ENCODE measurements around the gene ZNF142.
"Not testable (repeated sequence)": the region's sequence is repeated elsewhere in the genome, so short reads cannot be mapped to it uniquely, and the experiment has no call there.

ZNF142 gene, protein sequence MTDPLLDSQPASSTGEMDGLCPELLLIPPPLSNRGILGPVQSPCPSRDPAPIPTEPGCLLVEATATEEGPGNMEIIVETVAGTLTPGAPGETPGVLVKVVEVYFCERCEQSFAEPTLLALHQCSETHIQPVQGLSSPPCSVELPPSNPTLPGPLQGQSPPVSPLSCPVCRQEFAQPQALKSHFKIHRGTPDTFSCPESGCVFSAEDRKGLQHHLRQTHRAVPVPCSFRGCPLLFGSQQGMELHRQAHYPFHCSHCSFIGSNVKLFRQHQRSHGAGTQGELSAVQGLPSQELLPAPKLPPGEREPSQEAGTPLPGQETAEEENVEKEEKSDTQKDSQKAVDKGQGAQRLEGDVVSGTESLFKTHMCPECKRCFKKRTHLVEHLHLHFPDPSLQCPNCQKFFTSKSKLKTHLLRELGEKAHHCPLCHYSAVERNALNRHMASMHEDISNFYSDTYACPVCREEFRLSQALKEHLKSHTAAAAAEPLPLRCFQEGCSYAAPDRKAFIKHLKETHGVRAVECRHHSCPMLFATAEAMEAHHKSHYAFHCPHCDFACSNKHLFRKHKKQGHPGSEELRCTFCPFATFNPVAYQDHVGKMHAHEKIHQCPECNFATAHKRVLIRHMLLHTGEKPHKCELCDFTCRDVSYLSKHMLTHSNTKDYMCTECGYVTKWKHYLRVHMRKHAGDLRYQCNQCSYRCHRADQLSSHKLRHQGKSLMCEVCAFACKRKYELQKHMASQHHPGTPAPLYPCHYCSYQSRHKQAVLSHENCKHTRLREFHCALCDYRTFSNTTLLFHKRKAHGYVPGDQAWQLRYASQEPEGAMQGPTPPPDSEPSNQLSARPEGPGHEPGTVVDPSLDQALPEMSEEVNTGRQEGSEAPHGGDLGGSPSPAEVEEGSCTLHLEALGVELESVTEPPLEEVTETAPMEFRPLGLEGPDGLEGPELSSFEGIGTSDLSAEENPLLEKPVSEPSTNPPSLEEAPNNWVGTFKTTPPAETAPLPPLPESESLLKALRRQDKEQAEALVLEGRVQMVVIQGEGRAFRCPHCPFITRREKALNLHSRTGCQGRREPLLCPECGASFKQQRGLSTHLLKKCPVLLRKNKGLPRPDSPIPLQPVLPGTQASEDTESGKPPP (N-terminal part only)

DNA sequence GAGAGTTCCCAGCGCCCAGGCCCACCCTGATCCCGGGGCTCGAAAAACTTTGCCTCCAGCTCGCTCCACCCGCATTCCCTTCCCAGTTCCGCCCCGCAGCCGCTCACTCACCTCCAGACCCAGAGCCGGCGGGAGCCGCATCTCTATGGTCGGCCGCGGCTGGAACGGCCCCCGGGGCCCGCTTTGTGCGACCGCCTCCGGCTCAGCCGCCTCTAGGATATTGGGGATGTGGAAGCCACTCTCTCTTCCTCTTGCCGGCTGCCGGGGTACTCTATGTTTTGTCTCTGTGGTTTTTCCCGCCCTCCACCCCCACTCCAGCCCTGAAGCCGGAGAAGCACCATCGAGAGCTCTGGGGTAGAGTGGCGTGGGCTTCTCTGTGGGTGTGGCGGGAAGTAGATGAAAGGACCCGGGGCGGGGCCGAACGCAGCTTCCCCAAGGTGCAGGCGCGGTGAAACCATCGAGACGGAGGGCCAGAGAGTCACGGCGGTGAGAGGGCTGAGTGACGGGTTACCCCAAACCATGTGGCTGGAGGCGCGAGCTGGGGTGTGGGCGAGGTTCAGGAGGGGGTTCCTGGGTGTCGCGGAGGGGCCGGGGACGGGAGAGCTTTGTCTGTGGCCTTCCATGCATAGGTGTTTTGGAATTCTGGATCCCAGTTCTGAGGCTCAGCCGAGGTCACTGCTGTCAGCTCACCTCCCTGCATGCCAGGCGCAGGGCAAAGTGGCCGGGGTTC lies at the start of gene ZNF142, which contains the start of gene BCS1L:
Gene ZNF142 (minus strand): TSS at position 366 of the 730 bp plus-strand sequence. CDS start 3,194 bp downstream, outside the sequence.
Gene BCS1L (plus strand): TSS at position 426 of the 730 bp plus-strand sequence. CDS start 1,305 bp downstream, outside the sequence.
- DNase-seq (ENCODE audit: low read depth in 2 of 2), result peak; percentile 85 to 93

DNA sequence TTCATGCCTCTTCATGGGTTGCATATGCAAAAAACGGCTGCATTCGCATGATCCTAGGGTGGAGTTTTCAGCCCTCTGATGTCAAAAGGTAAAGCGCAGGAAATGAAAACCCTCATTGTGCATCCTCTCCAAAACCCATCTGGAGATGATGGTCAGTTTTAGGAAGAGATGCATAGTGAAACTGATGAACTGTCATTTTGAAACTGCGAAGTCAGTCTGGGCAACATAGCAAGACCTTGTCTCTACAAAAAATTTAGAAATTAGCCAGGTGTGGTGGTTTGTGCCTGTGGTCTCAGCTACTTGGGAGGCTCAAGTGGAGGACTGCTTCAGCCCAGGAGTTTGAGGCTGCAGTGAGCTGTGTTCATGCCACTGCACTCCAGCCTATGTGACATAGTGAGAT lies 48.7 kb upstream of the ZNF142 start:
- no peak for DNase-seq (ENCODE audit: low read depth in 2 of 2)

DNA sequence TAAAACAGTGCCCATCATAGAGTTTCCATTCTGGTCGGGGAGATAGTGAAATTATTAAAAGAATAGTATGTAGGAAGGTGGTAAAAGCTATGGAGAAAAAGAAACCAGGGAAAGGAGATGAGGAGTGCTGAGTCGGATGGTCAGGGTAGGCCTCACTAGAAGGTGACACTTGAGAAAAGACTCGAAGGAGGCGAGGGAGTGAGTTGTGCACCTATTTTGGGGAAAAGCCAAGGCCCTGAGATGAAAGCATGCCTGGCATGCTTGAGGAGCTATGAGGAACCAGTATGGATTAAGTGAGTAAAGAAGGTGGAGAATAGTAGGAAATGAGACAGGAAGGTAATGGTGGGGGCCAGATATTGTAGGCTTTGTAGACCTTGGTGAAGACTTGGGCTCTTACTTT lies 43.9 kb upstream of the ZNF142 start:
- no peak for DNase-seq (ENCODE audit: low read depth in 2 of 2)

DNA sequence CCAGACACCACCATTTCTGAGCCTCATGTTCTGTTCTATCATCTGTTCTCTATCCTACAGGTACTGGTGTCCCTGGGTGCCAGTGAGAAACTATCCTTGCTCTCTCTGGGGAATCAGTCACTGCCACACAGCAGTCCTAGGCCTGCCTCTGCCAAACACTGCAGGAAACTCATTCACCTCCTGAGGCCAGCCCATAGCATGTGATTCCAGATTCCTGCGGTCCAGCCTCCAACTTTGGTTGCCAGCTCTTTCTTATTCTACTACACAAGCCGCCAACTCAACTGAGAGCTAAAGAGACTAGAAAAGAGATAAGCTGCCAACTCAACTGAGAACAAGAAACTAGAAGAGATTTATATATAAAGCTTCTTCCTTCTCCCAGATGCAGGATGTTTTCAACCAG lies 42.4 kb upstream of the ZNF142 start:
- no peak for DNase-seq (ENCODE audit: low read depth in 2 of 2)

DNA sequence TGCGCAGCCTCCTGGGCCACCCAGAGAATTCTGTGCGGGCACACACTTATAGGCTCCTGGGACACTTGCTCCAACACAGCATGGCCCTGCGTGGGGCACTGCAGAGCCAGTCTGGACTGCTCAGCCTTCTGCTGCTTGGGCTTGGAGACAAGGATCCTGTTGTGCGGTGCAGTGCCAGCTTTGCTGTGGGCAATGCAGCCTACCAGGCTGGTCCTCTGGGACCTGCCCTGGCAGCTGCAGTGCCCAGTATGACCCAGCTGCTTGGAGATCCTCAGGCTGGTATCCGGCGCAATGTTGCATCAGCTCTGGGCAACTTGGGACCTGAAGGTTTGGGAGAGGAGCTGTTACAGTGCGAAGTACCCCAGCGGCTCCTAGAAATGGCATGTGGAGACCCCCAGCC lies 39.5 kb upstream of the ZNF142 start:
- DNase-seq (ENCODE audit: low read depth in 2 of 2), result no peak

DNA sequence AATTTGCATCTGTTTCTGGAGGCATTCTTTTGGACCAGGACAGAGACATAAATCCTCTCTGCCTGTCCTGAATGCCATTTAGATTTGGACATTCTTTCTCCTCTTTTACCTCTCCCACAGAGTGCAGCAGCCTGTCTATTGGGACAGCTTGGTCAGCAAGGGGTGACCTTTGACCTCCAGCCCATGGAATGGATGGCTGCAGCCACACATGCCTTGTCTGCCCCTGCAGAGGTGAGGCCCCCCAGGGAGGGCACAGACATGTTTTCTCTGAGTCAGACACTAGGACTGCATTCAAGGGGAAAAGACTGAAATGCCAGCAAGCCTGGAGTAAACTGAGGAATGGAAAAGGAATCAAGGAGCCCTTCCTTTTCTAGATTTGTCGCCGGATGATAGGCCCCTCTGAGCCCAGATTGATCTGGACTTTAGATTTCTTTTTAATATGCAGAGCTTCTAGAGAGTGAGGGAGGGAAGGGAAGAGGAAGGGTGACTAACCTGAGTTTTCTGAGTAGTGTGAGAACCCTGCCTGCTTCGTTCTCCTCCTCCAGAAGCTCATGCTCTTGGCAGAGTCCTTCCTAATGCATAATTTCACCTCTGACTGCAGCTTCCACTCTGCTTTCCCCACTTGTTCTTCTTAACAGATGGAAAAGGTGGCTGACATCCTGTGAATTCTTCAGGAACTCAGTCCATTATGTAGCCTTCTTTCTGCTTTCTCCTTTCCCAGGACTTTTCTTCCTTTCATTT lies 35.2 kb upstream of the ZNF142 start:
- DNase-seq (ENCODE audit: low read depth in 2 of 2), result no peak

DNA sequence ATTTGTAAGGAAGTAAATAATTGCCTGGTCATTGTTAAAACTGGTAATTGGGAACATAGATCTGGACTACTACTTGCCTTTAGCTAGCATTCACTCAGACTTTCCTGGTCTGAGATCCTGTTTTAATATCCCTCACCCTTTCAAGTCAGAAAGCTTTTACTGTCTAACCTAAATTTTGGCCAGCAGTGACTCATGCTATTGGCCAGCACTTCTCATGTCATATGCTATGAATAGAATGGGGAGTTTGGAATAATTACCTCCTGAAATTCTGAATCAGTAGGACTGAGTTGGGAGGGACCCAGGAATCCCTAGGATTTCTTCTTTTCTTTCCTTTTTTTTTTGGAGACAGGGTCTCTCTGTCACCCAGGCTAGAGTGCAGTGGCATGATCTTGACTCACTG lies 31.8 kb upstream of the ZNF142 start:
- DNase-seq (ENCODE audit: low read depth in 2 of 2), result no peak

DNA sequence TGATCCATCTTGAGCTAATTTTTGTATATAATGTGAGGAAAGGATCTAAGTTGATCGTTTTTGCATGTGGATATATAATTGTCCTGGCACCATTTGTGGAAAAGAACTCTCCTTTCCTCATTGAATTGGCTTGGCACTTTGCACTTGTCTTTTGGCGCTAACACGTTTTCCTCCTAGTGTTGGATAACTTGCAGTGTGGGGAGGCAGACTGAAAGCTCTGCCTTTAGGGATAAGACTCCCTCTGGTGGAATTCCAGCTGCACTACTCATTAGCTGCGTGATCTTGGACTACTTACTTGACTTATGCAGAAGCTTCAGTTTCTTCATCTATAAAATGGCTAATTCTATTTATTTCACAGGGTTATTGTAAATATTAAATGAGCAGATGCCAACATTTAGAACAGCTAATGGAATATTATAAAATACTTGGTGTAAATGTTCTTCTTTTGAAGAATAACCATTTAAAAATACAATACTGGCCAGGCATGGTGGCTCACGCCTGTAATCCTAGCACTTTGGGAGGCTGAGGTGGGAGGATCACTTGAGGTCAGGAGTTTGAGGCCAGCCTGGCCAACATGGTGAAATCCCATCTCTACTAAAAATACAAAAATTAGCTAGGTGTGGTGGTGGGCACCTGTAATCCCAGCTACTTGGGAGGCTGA lies 28.1 kb upstream of the ZNF142 start:
- not testable (repeated sequence) for DNase-seq (ENCODE audit: low read depth in 2 of 2)

DNA sequence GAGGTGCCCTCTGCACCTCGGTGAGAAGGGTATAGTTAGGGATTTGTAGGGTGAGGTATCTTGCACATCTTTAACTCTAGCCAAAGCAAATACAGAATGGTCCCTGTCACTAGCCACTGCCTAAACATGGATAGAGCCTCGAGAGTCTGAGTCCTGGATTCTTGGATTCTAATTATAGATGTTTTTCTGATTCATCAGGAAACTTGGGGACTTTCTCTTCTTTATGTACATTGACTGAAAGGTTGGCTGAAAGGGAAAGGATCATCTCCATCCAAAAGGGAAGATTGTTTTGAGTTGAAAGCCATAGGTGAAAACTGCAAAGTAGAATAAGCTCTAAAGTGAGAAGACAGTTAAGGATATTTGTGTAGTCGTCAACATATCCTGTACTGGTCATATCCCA lies 20.6 kb upstream of the ZNF142 start:
- DNase-seq (ENCODE audit: low read depth in 2 of 2), result no peak

DNA sequence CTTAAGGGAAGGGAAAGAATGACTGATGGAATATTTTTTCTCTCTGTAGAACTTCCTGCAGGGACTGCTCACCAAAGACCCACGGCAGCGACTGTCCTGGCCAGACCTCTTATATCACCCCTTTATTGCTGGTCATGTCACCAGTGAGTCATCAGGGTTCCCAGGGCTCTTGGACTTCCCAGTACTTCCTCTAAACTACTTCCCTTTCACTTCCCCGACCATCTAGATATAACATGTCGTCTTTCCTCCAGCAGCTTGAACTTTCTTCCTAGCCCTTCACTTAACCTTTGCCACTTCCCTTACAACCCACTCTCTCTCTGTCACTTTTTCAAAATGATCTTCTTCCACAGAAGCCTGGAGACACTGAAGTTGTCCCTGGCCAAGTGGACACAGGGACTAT lies 19.7 kb upstream of the ZNF142 start:
- DNase-seq (ENCODE audit: low read depth in 2 of 2), result no peak

DNA sequence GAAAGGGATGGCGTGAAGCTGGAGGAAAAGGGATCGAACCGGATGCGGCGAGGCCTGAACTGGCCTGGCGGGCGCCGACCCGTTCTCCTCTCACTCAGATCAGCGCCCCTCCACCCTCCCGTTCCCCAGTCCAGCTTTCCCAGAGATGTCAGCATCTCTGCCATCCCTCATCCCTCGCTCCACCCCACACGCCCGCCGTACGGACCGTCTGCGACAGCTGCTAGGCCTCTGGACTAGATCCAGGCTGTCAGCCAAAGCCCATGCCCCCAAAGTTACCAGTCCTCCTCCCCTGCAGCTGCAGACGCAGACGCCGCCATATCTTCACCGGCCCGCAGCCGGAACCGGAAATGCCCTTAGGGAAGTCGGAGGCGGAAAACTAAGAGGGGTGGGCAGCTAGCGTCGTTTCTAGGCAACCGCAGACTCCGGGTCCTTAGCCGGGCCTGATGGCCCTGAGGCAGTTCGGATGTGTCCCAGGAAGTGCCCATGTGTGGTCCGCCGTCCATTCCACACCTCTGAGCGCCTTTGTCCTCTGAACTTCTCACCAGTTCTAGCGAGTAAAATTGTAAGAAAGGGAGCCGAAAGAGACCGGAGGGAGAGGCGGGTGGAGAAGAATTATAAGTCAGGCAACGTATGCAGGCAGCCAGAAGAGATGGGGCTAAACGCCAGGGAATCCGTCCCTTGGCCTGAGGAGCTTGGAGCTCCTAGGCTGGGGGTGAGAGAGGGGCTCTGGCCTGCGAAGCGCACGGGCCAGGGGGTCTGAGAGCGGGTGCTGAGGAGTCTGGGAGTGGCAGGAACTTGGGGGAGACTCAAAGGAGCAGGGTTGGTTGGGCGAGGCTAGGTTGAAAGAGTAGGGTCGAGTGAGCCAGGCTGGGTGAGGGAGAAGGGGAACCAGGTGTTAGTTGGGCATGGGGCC lies 12.5 kb upstream of the ZNF142 start, which contains the start of the genes RNF25 and STK36:
Gene RNF25 (minus strand): TSS at position 349 of the 913 bp plus-strand sequence. CDS start 32 bp downstream, at position 317.
Gene STK36 (plus strand): TSS at position 433 of the 913 bp plus-strand sequence. CDS start 744 bp downstream, outside the sequence.
- peak; percentile 62 to 68 for DNase-seq (ENCODE audit: low read depth in 2 of 2)

DNA sequence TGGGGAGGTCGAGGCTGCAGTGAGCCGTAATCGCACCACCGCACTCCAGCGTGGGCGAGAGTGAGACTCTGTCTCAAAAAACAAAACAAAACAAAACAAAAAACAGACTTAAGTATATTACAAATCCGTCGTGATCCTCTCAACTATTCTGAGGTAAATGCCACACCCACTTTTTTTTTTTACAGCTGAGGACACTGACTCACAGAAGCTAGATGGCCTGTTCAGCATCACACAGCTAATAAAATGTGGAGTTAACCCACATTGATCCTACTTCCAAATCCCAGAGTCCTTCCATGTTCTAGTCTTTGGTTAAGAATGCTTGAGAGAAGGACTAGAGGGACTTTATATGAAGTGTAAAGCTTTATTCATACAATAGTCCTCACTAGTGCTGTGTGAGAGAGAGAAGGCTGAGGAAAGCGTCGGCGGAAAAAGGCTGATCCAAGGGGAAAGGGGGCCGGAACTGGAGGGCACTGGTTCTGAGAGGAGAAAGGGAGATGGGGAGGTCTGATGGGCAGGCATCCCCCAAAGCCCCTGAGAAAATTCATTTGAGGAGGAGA lies 11.8 kb upstream of the ZNF142 start:
- DNase-seq (ENCODE audit: low read depth in 2 of 2), result no peak

DNA sequence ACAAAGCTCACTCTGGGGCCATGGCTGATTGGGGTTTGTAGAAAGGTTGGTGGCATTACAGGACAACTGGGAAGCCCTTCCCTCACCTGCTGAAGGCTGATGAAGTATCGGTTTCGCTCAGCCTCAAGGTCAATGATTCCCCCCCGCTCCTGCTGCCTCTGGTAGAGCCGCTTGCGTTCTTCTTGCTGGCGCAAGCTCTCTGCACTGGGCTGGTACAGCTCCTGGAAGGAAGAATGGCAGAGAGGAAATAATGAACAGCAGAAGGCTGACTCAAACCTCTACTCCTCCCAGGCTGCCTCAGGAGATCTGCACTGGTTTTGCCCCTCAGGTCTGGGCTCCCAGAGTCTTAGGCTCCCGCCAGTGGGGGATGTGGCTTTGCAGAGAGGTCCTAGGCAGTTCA lies 5.2 kb upstream of the ZNF142 start:
- no peak for DNase-seq (ENCODE audit: low read depth in 2 of 2)

DNA sequence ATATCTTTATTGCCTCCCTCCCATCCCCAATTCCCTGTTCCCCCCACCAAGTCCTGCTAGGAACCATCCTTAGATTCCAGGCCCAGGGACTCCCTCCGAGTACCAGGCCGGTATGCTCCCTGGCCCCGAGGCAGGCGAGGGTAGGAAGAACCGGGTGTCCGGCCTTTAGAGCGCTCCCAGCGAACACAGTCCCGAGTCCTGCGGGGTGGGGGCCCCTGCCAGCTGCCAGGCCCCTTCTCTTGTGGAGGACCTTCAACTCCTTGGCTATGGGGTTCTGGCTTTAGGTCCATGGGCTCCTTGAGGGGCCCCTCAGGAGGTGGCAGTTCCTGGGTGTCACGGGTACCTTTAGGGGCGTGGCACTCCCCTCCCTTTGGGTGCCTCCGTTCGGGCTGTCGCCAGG lies 4.5 kb upstream of the ZNF142 start:
- DNase-seq (ENCODE audit: low read depth in 2 of 2), result no peak

DNA sequence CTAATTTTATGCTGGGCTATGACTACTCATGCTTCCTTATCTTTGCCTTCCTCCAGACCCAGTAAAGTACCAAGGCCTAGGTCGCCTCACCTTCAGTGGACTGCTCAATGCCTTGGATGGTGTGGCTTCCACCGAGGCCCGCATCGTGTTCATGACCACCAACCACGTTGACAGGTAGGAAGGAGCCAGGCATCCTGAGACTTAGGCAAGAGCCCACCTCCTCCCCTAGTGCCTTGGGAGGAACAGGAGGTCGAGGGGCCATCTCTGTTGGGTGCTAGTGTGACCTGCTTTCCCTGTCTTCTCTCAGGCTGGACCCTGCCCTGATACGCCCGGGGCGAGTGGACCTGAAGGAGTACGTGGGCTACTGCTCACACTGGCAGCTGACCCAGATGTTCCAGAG lies 3.4 kb upstream of the ZNF142 start:
- no peak for DNase-seq (ENCODE audit: low read depth in 2 of 2)

DNA sequence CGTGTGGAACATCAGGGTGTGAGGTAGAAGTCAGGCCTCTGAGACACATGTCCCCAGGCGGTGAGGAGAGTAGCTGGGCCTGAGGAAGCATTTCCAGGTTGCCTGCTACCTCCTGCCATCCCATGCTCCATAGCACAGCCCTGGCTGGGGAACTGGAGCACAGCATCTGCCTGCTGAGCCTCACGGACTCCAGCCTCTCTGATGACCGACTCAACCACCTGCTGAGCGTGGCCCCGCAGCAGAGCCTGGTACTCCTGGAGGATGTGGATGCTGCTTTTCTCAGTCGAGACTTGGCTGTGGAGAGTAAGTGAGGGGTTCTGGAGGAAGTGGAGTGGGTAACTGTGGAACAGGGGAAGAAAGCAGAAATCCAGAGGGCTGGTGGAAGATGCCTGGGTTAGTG lies 3.0 kb upstream of the ZNF142 start:
- no peak for DNase-seq (ENCODE audit: low read depth in 2 of 2)

DNA sequence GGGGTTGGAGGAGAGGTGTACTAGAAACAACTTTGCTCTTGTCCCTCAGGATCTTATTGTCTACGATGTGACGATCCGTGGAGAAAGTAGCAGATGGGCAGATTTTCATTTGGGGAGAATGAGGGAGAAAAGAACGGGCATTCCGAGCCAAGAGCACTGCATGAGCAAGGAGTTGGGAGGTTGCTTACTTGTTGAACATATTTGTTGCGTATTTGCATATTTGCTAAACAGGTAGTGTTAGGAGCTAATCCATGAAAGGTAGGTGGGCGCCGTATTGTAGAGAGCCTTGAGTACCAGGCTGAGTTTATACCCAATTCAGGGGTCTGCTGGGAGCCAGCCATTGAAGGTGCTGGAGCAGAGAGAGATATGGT lies 550 bp upstream of the ZNF142 start:
- DNase-seq (ENCODE audit: low read depth in 2 of 2), result no peak

DNA sequence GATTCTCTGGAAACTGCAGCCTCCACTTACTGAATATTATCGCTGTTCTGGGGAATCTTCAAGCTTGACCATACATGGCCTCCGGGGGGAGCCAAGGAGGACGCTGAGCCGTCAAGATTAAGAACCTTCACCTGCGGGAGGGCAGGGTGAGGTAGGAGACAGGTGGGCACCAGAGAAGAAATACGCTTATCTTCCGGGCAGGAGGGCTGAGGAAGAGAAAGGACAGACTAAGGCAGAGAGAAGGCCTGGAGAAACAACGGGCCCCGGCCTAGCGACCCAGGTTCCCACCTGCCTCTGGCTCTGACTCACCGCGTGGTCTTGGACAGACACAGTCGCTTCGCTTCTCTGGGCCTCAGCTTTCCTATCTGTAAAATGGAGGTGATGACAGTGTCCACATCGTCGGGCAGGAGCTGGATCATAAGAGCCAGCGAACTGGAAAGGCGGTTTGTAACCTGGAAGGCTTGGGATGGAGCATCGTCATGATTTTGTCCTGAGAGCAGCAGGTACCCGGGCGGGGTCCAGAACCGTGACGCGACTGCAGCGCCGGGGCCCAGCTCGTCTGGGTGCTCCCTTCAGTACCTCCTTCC lies 659 bp downstream of the ZNF142 start:
- peak; percentile 5 to 7 for DNase-seq (ENCODE audit: low read depth in 2 of 2)

All from stimulated activated CD8-positive, alpha-beta memory T cell treated with anti-CD3 and anti-CD28 coated beads, Interleukin-15, amount 100 ng/mL, for 4 hours (primary cell).